NB4 (cell line): ENCODE results near the gene EXTL2.

ENCODE experiments used
- DNase-seq: peaks from one replicate; pipeline ENCODE4 v3.0.0; 2010; ENCODE audit warnings: low read depth
- H3K4me3 ChIP-seq: one replicate; pipeline ENCODE4 v1.5.1; 2011; ENCODE audit warnings: mild to moderate bottlenecking, low read depth, low read length, moderate library complexity
- MYC ChIP-seq: IDR thresholded peaks from 2 replicates; pipeline ENCODE4 v1.6.1; 2011; ENCODE audit warnings: low read depth, low read length
- POLR2A ChIP-seq: IDR thresholded peaks from 2 replicates; pipeline ENCODE4 v1.6.1; 2011; ENCODE audit warnings: mild to moderate bottlenecking; ENCODE audit not compliant: insufficient read length; ENCODE audit errors: extremely low read depth
- TF ChIP-seq, protein P1 (sequence below): IDR thresholded peaks from one replicate; pipeline ENCODE4 v1.5.1; 2012; ENCODE audit warnings: low read depth, low read length
- TF ChIP-seq, protein P2 (sequence below): IDR thresholded peaks from 2 replicates; pipeline ENCODE4 v1.6.1; 2011; ENCODE audit warnings: low read depth, low read length

Gene EXTL2

DNA sequence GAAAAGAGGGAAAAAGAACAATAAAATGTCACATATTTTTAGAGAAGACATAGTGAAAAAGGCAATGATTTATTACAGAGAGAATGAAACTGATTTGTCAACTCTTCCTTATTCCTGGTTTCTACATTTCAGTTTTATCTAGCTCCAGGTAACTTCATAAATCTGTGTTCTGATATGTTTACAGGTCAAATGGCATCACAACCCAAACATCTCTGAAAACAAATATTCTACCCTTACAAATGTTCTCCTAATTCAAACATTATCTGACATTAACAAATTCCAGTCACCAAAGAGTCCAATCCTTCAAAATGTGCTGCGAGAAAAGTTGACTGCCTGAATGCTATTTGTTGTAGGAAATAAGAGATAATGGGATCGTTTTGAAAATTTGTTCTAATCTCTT lies 20.2 kb downstream of the EXTL2 start:
- TF ChIP-seq MYC (no peak), POLR2A (no peak)
- TF ChIP-seq, protein P1, sequence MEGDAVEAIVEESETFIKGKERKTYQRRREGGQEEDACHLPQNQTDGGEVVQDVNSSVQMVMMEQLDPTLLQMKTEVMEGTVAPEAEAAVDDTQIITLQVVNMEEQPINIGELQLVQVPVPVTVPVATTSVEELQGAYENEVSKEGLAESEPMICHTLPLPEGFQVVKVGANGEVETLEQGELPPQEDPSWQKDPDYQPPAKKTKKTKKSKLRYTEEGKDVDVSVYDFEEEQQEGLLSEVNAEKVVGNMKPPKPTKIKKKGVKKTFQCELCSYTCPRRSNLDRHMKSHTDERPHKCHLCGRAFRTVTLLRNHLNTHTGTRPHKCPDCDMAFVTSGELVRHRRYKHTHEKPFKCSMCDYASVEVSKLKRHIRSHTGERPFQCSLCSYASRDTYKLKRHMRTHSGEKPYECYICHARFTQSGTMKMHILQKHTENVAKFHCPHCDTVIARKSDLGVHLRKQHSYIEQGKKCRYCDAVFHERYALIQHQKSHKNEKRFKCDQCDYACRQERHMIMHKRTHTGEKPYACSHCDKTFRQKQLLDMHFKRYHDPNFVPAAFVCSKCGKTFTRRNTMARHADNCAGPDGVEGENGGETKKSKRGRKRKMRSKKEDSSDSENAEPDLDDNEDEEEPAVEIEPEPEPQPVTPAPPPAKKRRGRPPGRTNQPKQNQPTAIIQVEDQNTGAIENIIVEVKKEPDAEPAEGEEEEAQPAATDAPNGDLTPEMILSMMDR: no peak
- TF ChIP-seq, protein P2, sequence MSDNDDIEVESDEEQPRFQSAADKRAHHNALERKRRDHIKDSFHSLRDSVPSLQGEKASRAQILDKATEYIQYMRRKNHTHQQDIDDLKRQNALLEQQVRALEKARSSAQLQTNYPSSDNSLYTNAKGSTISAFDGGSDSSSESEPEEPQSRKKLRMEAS: no peak
- H3K4me3 ChIP-seq: no peak overlapping the region
- no peak for DNase-seq

DNA sequence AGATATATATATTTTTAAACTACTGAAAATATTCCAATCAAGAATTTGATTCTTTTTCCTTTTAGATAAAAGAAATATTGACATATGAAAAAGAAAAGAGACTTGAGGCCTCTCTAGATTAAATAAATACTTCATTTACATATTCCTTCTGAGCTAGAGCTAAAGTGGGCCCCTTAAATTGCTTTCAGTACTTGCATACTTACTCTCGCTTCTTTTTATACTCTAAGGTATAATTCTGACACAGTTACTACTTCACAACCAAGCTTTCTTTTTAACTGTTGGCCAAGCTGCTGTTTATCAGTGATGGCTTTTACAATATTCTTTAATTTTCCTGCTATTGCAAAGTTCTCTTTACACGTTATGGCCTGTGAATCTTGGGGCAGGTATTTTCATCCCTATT lies 24.6 kb downstream of the EXTL2 start:
- DNase-seq: no peak
- no peak overlapping the region for H3K4me3 ChIP-seq
- TF ChIP-seq POLR2A (no peak), MYC (no peak)
- TF ChIP-seq, protein P1: no peak
- TF ChIP-seq, protein P2: no peak

DNA sequence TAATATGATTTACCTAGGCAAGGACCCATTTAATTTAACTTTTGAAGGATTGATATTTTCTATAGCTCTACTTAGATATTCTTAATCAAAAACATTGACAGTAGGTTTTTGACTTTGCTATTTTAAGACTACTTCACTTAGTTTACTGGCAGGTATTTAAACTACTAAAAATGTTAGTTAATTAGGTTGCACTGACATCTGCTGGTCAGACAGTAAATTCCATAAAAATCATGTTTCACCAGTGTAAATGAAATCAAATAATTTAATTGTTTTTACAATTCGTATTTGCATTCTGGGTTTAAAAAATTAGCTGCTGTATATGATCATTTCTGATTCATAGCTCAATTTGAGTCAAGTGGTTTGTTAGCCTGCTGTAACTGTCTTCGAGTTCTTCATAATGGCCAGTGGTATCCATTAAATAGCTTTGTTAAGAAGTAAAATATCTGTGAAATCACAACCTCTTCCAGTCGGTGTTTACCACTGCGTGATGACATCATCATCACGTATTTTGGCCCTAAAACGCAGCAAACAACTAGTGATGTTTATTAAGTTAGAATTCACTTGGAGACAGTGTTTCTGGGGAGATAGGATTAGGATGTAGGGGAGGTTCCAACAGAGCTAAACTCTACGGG lies 26.2 kb downstream of the EXTL2 start:
- peak; percentile 56 for DNase-seq
- no peak overlapping the region for H3K4me3 ChIP-seq
- TF ChIP-seq, protein P1: no peak
- TF ChIP-seq POLR2A (no peak), MYC (no peak)
- TF ChIP-seq, protein P2: no peak

DNA sequence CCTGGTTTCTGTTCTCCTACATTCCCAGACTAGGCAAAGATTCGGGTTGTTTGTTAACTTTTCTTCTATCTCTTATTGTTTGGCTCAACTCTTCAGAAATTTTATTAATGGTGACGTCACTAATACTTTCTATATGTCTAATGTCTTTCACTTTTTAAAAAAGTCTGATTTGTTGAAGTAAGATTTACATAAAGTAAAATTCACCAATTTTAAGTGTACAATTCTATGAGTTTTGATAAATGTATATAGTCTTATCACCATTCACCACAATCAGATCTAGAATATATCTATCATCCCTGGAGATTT lies 27.8 kb downstream of the EXTL2 start:
- H3K4me3 ChIP-seq: no peak overlapping the region
- TF ChIP-seq, protein P1: no peak
- TF ChIP-seq, protein P2: no peak
- TF ChIP-seq POLR2A (no peak), MYC (no peak)
- DNase-seq: no peak

DNA sequence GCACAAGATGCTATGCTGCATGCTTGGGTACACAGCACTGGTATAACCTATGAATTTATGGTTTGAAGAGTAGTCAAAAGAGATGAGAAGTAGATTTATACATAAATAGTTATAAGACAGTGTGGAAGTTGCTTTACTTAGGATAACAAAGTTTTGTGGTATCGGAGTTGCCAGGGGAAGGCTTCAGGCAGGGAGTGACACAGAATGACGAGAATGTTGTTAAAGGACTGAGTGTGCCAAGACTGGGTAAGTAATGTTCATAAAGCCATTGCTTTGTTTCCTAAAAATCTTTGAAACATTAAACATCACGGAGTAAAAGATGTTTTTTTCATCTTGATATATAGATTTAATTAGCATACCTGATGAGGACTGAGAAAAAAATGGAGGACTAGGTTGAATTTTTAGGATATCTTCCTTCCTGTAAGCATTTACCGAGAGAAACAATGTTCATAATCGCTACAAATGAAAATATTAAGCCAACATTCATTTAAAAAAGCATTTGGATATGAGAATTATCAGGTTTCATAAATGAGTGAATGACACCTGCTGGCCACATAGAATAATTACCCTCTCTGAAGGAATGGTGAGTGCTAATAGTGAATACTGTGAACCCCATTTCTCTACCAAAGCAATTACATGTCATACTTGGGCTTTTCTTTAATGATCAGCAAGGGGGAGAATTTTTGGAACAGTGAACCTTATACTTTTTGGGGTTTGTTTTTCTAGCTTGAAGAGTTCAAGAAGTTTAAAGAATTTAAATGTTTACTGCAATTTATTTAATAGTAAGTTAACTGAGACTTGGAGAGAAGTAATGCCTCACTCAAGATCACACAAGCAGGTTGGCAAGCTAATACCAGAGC lies 28.4 kb downstream of the EXTL2 start:
- peak; percentile 53 for DNase-seq
- no peak overlapping the region for H3K4me3 ChIP-seq
- TF ChIP-seq, protein P1: peak; percentile 11
- TF ChIP-seq, protein P2: no peak
